ENCODE measurements around the gene PPP2R3B. TPM values are rescaled to one million over a fixed set of nuclear protein-coding genes. Genes with fewer than 3 reads are reported as not detected.

The PPP2R3B gene
- total and polyA plus RNA-seq, 2 of the 4 experiments (the other 2 are of a cell fraction), result 13.2 to 13.3 TPM

GRCh38 chrX:369563-370101 lies 17.1 kb downstream of the PPP2R3B start:
- no peak overlapping the region for H2BK120ac ChIP-seq (ENCODE audit: low read depth, low read length)
- no peak for TF ChIP-seq MAZ (IDR thresholded peaks at IDR 0.05; ENCODE audit: borderline replicate concordance, low read depth, low read length)
- TF ChIP-seq MAFK (IDR thresholded peaks at IDR 0.05; ENCODE audit: low read depth, low read length), result no peak
- dilution Hi-C loops (cut with HindIII; ENCODE audit: low sequenced_read_pairs, unreplicated experiment) (no loop called here), intact Hi-C loops (cut with micrococcal nuclease) (no loop called here), in situ Hi-C loops (cut with MboI; ENCODE audit: low sequenced_read_pairs) (no loop called here)
- H2AK9ac ChIP-seq (replicated peaks; ENCODE audit: low read depth, low read length, poor library complexity), result no peak overlapping the region
- H3K27ac ChIP-seq (ENCODE audit: insufficient read depth, low read length), result no peak overlapping the region
- no peaks in the 10 kb centered on the region; a peak in 1 of 4 replicates for H3K79me1 ChIP-seq (ENCODE audit: low read depth in 1 of 2, low read length in 2 of 2)
- peaks cover 4% of the 10 kb centered on the region; the same call in 1 of the 2 replicates for H3K27me3 ChIP-seq (ENCODE audit: control insufficient read depth, insufficient read depth, low read length)
- H3K4me1 ChIP-seq (ENCODE audit: control insufficient read depth, insufficient read depth, low read length), result peaks cover 7% of the 10 kb centered on the region
- H2AFZ ChIP-seq (replicated peaks; ENCODE audit: low read length, poor library complexity), result peak overlapping the region; percentile 27
- H2BK5ac ChIP-seq (ENCODE audit: low read depth, low read length, poor library complexity, severe bottlenecking), result no peak overlapping the region
- H4K20me1 ChIP-seq (ENCODE audit: insufficient read depth, low read length), result peaks cover 16% of the 10 kb centered on the region
- H3K9me1 ChIP-seq (ENCODE audit: insufficient read depth, low read length), result no peaks in the 10 kb centered on the region
- no peak overlapping the region for H4K5ac ChIP-seq (ENCODE audit: low read depth, low read length)
- no peak overlapping the region for H3K14ac ChIP-seq (replicated peaks; ENCODE audit: low read depth, low read length)
- ATAC-seq (ENCODE audit: low read depth), result no peak
- H3K9ac ChIP-seq (ENCODE audit: low read depth, low read length), result no peak overlapping the region
- no peak overlapping the region for H3K4ac ChIP-seq (ENCODE audit: low read depth, low read length)
- WGBS, 2 experiments (ENCODE audit: extremely low coverage in 2 of 2, insufficient read length in 1 of 2), result 92% methylated on average over 9 of the region's 34 CpGs; no CpG with 5 or more reads in 1 of the 2 experiments
- H3K4me3 ChIP-seq (ENCODE audit: insufficient read depth, low read depth, low read length), result no peak overlapping the region
- no peak overlapping the region for H4K91ac ChIP-seq (ENCODE audit: insufficient read depth, low read depth, low read length)
- H2AK5ac ChIP-seq (ENCODE audit: low read depth, low read length), result no peak overlapping the region; the same call in 1 of the 2 replicates
- no peak overlapping the region for H3K23ac ChIP-seq (ENCODE audit: low read depth, low read length)
- H3K4me2 ChIP-seq (ENCODE audit: low read depth, low read length), result no peak overlapping the region
- no TSS peak for BruUV-seq (replicated peaks)
- H3K18ac ChIP-seq (ENCODE audit: low read depth, low read length), result no peak overlapping the region
- DNase-seq, result no peak
- H3K56ac ChIP-seq (ENCODE audit: extremely low read depth, insufficient read depth, low read length), result no peak overlapping the region
- 0 out of 2 replicates have a peak, but pooled peaks cover 2% of the 10 kb centered on the region for H3K9me3 ChIP-seq (ENCODE audit: control insufficient read depth, insufficient read depth, low read length)
- H2BK15ac ChIP-seq (ENCODE audit: low read depth, low read length), result no peak overlapping the region
- H3K36me3 ChIP-seq (ENCODE audit: control insufficient read depth, insufficient read depth, low read length), result no peaks in the 10 kb centered on the region
- H2BK20ac ChIP-seq (ENCODE audit: low read depth, low read length), result no peak overlapping the region
- CTCF ChIA-PET, result no interaction called here
- POLR2A ChIA-PET (ENCODE audit: unreplicated experiment), result no interaction called here
- no peak overlapping the region for H4K8ac ChIP-seq (ENCODE audit: low read depth in 2 of 2, low read length in 2 of 2)
